ENCODE measurements around the gene CRIP1. TPM values are rescaled to one million over a fixed set of nuclear protein-coding genes. Genes with fewer than 3 reads are reported as not detected.
A peak's percentile ranks its signal among the peaks of the same experiment; 100 is the strongest.

The CRIP1 gene
- total RNA-seq, 1 donor from 2014 or later, result 5.1 TPM

GRCh38 chr14:105530285-105531087 lies 43.8 kb downstream of the CRIP1 start:
- Mint-ChIP-seq H3K27me3 (peaks cover 16% of the 10 kb centered on the region), H3K4me3 (ENCODE audit: low read depth) (no peak overlapping the region), H3K4me1 (ENCODE audit: low read depth) (no peaks in the 10 kb centered on the region), H3K9me3 (ENCODE audit: low read depth) (no peaks in the 10 kb centered on the region), H3K36me3 (ENCODE audit: insufficient read depth) (no peaks in the 10 kb centered on the region), H3K27ac (no peak overlapping the region)
- no peak for TF ChIP-seq CTCF (IDR thresholded peaks at IDR 0.05; ENCODE audit: unreplicated experiment)
- DNase-seq (ENCODE audit: low spot score, unreplicated experiment), result no peak

GRCh38 chr14:105531088-105531893 lies 44.6 kb downstream of the CRIP1 start:
- no peak overlapping the region for H3K4me3 Mint-ChIP-seq (ENCODE audit: low read depth)
- H3K4me1 Mint-ChIP-seq (ENCODE audit: low read depth), result no peaks in the 10 kb centered on the region
- no peak for TF ChIP-seq CTCF (IDR thresholded peaks at IDR 0.05; ENCODE audit: unreplicated experiment)
- DNase-seq (ENCODE audit: low spot score, unreplicated experiment), result no peak
- no peaks in the 10 kb centered on the region for H3K9me3 Mint-ChIP-seq (ENCODE audit: low read depth)
- no peak overlapping the region for H3K27ac Mint-ChIP-seq
- H3K27me3 Mint-ChIP-seq, result peaks cover 11% of the 10 kb centered on the region
- H3K36me3 Mint-ChIP-seq (ENCODE audit: insufficient read depth), result no peaks in the 10 kb centered on the region

- DNase-seq (ENCODE audit: low spot score, unreplicated experiment), result no peak
- Mint-ChIP-seq H3K27ac (no peak overlapping the region), H3K27me3 (peaks cover 16% of the 10 kb centered on the region), H3K36me3 (ENCODE audit: insufficient read depth) (no peaks in the 10 kb centered on the region), H3K4me3 (ENCODE audit: low read depth) (no peak overlapping the region), H3K4me1 (ENCODE audit: low read depth) (no peaks in the 10 kb centered on the region), H3K9me3 (ENCODE audit: low read depth) (no peaks in the 10 kb centered on the region)
- TF ChIP-seq CTCF (IDR thresholded peaks at IDR 0.05; ENCODE audit: unreplicated experiment), result no peak
Measured at GRCh38 chr14:105531894-105532623, 45.4 kb downstream of the CRIP1 start.

GRCh38 chr14:105532735-105533141 lies 46.1 kb downstream of the CRIP1 start:
- Mint-ChIP-seq H3K4me3 (ENCODE audit: low read depth) (no peak overlapping the region), H3K27ac (peak overlapping the region; percentile 45), H3K36me3 (ENCODE audit: insufficient read depth) (no peaks in the 10 kb centered on the region), H3K4me1 (ENCODE audit: low read depth) (no peaks in the 10 kb centered on the region), H3K27me3 (peaks cover 18% of the 10 kb centered on the region), H3K9me3 (ENCODE audit: low read depth) (no peaks in the 10 kb centered on the region)
- peak; percentile 28 for TF ChIP-seq CTCF (IDR thresholded peaks at IDR 0.05; ENCODE audit: unreplicated experiment)
- DNase-seq (ENCODE audit: low spot score, unreplicated experiment), result no peak

- peaks cover 18% of the 10 kb centered on the region for H3K27me3 Mint-ChIP-seq
- no peak overlapping the region for H3K27ac Mint-ChIP-seq
- H3K4me1 Mint-ChIP-seq (ENCODE audit: low read depth), result no peaks in the 10 kb centered on the region
- TF ChIP-seq CTCF (IDR thresholded peaks at IDR 0.05; ENCODE audit: unreplicated experiment), result no peak
- H3K9me3 Mint-ChIP-seq (ENCODE audit: low read depth), result no peaks in the 10 kb centered on the region
- no peaks in the 10 kb centered on the region for H3K36me3 Mint-ChIP-seq (ENCODE audit: insufficient read depth)
- DNase-seq (ENCODE audit: low spot score, unreplicated experiment), result no peak
- H3K4me3 Mint-ChIP-seq (ENCODE audit: low read depth), result no peak overlapping the region
Measured at GRCh38 chr14:105533391-105533790, 46.7 kb downstream of the CRIP1 start.

Measured in progenitor cell of endocrine pancreas (in vitro differentiated cells).